Measurements from ENCODE around the gene C2orf80.

C2orf80 gene

DNA sequence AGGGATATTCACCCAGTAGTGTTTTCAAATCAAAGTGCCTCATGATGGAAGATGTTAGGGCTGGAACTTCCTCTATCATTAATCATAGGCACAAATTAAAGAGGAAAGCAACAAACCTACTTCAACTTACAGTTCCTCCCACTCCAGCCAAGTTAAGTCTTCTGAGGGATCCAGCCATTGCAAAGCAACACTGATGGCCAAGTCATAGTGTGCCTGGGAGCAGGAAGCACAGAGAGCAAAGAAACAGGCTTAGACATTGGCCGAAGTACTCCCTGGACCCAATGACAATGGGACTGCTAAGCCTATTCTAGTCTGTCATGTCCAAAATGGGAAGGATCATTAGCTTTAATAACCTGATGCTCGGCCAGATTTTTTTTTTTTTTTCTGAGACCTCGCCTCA, 7.0 kb downstream of the C2orf80 start:
- DNase-seq (ENCODE audit: low read depth) = no peak
- no peak for TF ChIP-seq CTCF (IDR thresholded peaks at IDR 0.05; ENCODE audit: low read depth, low read length, missing control alignments)

DNA sequence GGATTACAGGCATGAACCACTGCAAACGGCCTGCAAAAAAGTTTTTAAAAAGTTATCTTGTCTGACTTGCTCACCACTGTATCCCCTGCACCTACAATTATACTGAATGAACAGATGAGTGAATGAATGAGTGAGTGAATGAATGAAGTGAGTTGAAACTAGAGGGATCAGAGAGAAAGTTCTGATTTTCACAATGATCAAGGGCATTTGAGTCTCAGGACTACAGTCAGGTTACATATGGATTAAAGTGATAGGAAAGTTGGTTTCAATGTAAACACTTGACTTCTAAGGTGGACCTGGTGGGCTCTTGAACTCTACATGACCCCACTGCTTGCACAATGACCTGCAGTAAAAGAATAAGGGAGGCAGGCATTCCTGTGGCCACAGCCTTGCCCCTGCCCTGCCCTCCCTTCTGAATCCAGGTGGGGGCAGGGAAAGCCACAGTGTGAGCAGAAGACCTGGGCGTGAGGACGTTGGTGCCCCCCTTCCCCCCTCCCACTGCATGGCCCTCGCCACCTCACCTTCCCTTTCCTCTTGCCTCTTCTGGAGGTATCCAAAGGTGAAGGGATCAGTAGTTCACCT, 10.7 kb downstream of the C2orf80 start:
- no peak for DNase-seq (ENCODE audit: low read depth)
- H3K4me3 ChIP-seq (ENCODE audit: low read depth, low read length) = no peak overlapping the region
- in situ Hi-C loops (cut with HindIII; ENCODE audit: low sequenced_read_pairs) = no loop called here
- no peak for TF ChIP-seq CTCF (IDR thresholded peaks at IDR 0.05; ENCODE audit: low read depth, low read length, missing control alignments)

More for the DNA sequence above, 7.0 kb downstream of the C2orf80 start:
- in situ Hi-C loops (cut with HindIII; ENCODE audit: low sequenced_read_pairs) = no loop called here
- H3K4me3 ChIP-seq (ENCODE audit: low read depth, low read length) = no peak overlapping the region

GRCh38 chr2:208175840-208176153, 14.0 kb downstream of the C2orf80 start:
- in situ Hi-C loops (cut with HindIII; ENCODE audit: low sequenced_read_pairs) = no loop called here
- H3K4me3 ChIP-seq (ENCODE audit: low read depth, low read length) = no peak overlapping the region
- no peak for DNase-seq (ENCODE audit: low read depth)
- TF ChIP-seq CTCF (IDR thresholded peaks at IDR 0.05; ENCODE audit: low read depth, low read length, missing control alignments) = no peak

- in situ Hi-C loops (cut with HindIII; ENCODE audit: low sequenced_read_pairs) = no loop called here
- no peak overlapping the region for H3K4me3 ChIP-seq (ENCODE audit: low read depth, low read length)
- DNase-seq (ENCODE audit: low read depth) = peak; percentile 68
- peak; percentile 99 for TF ChIP-seq CTCF (IDR thresholded peaks at IDR 0.05; ENCODE audit: low read depth, low read length, missing control alignments)
Measured at GRCh38 chr2:208175069-208175839, 14.6 kb downstream of the C2orf80 start.

DNA sequence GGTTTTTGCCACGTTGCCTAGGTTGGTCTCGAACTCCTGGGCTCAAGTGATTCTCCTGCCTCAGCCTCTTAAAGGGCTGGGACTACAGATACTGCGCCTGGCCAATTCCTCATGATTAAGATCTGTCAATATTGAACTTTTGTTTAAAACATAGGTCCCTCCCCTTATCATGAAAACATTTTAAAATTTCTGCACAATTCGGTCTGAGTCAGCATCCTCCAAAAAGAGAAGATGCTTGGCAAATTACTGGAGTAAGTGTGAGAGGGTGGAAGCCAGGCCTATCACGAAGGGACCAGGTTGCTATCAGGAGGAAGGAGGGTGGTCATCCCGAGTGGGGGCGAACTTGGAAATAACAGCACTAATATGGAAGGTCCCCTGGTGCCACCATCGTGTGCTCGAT, 15.7 kb downstream of the C2orf80 start:
- no peak for TF ChIP-seq CTCF (IDR thresholded peaks at IDR 0.05; ENCODE audit: low read depth, low read length, missing control alignments)
- in situ Hi-C loops (cut with HindIII; ENCODE audit: low sequenced_read_pairs) = no loop called here
- no peak for DNase-seq (ENCODE audit: low read depth)
- H3K4me3 ChIP-seq (ENCODE audit: low read depth, low read length) = no peak overlapping the region

DNA sequence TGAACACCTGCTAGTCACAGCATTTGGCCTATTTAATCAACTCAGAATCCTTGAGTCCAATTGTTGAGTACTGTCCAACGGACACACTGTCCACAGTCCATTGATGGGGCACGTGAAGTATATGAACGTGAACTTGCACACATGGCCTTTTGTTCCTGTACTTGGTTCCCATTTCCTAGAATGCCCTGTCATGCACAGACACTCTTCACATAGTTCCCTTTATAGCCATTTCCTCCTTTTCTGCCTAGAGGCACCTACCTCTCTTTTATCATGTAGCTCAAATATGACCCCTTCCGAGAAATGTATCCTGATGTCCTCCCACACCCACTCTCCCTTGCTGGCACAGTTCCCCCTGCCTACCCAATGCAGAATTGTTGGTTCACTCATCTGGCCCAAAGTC, 17.7 kb downstream of the C2orf80 start:
- in situ Hi-C loops (cut with HindIII; ENCODE audit: low sequenced_read_pairs) = no loop called here
- no peak for DNase-seq (ENCODE audit: low read depth)
- H3K4me3 ChIP-seq (ENCODE audit: low read depth, low read length) = no peak overlapping the region
- no peak for TF ChIP-seq CTCF (IDR thresholded peaks at IDR 0.05; ENCODE audit: low read depth, low read length, missing control alignments)

All from astrocyte of the cerebellum (primary cell).